DOHH2 (cell line): ENCODE results near the gene CYB5A.

ENCODE experiments used
- CTCF ChIP-seq: fragments of 200-600 bp; sonication (generic); IDR thresholded peaks from one replicate; pipeline ENCODE4 v1.5.1; 2014; ENCODE audit warnings: antibody characterized with exemption, mild to moderate bottlenecking, low read depth, low read length; ENCODE audit not compliant: poor library complexity, severe bottlenecking
- EZH2phosphoT487 ChIP-seq: fragments of 200-600 bp; sonication (generic); IDR thresholded peaks from 2 replicates; pipeline ENCODE4 v1.6.1; 2017; ENCODE audit warnings: borderline replicate concordance, mild to moderate bottlenecking, antibody characterized with exemption, low read length, moderate library complexity, mixed read lengths

- TF ChIP-seq CTCF, result no peak
- no peak for TF ChIP-seq EZH2phosphoT487
These were observed 2.8 kb upstream of the CYB5A start for GRCh38 chr18:74294526-74294925.
